Activated CD4-positive, CD25-positive, alpha-beta regulatory T cell (primary cell): ENCODE measurements around the gene GNG3.
"Not testable (repeated sequence)": the region's sequence is repeated elsewhere in the genome, so short reads cannot be mapped to it uniquely, and the experiment has no call there.

Experiments
- DNase-seq, 4 experiments: peaks; one replicate each; lab custom pipeline; 2025; lab: John Stamatoyannopoulos, UW

Gene GNG3

GRCh38 chr11:62687508-62688396, 19.7 kb upstream of the GNG3 start:
- DNase-seq: no peak

DNA sequence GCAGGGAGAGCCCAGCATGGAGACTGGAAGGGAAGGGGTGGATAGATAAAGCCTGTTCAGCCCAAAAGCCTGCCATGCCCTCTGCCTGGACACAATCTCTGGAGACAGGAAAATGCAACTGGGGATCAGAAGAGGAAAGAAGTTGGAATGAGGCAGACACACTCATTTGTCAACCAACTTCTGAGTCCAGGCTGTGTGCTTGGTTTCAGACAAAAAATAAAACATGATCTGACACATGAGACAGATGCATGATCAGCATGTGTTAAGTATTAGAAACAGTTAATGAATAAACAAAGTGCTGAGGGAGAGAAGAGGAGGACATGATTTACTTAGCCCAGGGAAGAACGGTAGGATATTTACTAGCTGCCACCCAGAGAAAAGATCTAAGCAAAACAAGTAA, 19.0 kb upstream of the GNG3 start:
- no peak for DNase-seq

DNA sequence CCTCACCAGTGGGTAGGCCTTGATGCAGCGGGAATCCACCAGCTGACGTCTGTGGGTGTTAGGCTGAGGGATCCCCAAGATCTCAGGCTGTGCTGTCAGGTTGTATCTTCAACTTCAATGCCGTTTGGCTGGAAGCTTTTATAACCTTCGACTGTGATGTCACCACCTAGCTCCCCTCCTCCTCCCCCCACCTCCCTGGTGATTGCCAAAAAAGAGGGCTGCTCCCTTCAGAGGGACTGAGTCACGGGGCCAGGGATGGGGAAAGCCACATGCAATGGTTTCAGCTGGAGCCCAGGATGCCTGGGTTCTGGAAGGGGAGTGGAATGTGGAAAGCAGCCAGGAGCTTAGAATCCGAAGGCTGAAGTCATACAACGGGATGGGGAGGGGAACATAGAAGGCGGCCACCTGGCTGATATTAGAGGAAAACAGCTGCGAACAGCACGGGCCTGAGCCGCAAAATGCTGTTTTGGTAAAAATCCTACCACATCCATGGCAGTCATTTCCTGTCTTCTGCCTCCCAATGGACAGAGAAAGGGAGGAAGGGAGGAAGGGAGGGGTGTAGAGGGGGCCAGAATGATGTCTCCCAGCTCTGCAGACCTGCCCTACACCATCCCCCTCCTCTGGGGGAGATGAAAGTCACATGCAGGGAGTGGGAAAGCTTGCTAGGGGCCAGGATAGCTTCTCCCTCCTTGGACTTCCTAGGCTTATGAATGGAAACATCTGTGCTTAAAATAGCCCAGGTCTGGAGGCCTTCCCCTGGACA, 17.9 kb upstream of the GNG3 start, which contains the start of gene LRRN4CL:
Gene LRRN4CL, minus strand, starts transcription at position 110 of the 763 bp plus-strand sequence. CDS start 1,022 bp downstream, outside the sequence.
- DNase-seq: no peak

- DNase-seq: not testable (repeated sequence)
Measured at GRCh38 chr11:62693624-62694023, 13.9 kb upstream of the GNG3 start.

- peak; percentile 52 to 61 (median 56) for DNase-seq
Measured at GRCh38 chr11:62694455-62695167, 12.9 kb upstream of the GNG3 start.

- DNase-seq: no peak
Measured at GRCh38 chr11:62702246-62702645, 5.2 kb upstream of the GNG3 start.

- not testable (repeated sequence) for DNase-seq
Measured at GRCh38 chr11:62703921-62704320, 3.6 kb upstream of the GNG3 start.

DNA sequence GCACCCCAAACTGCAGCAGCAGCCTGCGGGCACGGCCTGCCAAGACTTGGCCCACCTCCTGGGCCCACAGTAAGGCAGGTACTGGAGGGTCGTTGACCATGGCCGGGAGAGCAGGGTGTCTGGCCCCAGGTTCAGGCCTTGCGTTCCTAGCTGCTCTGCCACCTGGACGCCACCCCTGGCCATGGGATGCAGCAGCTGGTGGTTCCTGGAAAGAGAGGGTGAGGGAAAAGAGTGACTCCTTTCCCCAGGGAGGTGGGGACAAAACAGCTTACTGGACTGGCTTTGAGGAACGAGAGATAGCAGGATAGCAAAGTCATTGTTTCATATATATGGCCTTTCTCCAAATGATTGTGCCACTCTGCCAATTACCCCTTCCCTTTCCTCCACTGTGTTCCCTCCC, 2.1 kb upstream of the GNG3 start:
- DNase-seq: no peak

DNA sequence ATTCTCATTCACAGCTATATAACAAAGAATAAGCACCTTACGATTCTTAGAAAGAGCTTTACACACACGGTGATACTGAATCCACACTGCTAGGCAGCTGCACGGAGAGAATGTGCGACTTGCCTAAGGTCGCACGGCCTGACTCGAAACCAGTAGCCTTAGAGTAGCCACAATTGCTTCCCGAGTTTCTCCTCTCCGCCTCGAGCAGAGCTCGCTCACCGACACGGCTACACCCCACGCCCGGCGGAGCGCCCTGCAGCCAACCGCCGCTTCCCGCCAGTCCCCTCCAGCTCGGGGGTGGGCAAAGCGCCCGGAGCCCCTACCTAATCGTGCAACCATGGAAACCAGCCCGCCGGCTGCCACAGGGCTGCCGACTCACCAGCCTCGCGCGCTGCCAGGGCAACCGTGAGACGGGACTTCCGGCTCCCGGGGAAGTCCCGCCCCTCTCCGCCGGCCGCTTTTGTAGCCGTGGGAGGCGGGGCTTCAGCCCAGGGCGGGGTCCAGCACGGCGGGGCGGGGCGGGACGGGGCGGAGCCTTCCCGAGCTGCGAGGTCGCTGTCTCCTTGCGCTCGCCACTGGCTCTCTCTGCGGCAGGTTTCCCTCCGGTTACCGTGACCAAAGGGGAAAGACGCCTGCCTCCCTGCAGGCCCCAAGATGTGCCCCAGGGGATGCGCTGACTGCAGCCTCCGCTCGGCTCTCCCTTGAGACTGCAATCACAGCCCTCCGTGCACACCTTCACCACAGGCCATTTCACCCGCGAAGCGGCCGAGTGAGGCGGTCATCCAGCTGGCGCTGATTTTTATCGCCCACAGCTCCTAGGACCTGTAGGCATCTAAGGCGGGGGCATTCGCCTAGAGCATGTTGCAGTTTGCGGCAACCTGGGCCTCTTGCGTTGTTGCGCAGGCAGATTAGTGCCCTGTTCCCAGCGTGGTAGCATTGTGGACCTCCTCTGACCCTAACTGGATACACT, 1.3 kb upstream of the GNG3 start:
- DNase-seq: peak; percentile 87 to 92 (median 91)

DNA sequence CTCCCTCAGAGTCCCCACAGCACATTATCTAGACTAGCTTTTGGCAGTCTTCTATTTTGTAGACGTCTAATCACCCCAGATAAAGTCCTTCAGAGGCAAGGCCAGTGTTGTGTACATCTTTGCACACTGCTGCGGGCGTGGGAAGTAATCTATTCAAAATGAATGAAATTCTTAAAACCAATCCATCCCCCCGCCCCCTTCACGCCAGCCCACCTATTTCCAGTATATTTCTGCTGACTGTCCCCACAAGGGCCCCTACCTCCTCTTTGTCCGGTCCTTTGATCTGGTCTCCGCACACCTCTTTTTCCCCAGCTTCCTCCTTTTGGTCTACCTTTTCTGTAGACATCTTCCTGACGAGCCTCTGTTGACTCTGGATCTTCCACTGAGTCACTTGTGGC, 627 bp upstream of the GNG3 start:
- DNase-seq: no peak

DNA sequence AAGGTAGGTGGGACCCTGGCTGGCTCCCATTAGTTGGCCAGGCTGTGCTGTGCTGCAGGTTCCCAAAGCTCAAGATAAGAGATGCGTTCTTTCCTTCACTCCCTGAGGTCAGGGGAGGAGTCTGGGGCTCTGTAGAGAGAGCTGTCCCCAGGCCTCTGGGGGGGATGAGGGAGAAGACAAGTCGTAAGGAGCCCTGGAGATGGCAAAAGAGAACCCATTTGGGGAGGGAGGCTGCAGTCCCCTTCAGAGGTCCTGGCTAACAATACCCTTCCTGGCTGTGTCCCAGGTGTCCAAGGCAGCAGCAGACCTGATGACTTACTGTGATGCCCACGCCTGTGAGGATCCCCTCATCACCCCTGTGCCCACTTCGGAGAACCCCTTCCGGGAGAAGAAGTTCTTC, 916 bp downstream of the GNG3 start:
- no peak for DNase-seq

- peak in 2 of 4 experiments; percentile 21 to 31 for DNase-seq
Measured at GRCh38 chr11:62708793-62709192, 1.3 kb downstream of the GNG3 start.

DNA sequence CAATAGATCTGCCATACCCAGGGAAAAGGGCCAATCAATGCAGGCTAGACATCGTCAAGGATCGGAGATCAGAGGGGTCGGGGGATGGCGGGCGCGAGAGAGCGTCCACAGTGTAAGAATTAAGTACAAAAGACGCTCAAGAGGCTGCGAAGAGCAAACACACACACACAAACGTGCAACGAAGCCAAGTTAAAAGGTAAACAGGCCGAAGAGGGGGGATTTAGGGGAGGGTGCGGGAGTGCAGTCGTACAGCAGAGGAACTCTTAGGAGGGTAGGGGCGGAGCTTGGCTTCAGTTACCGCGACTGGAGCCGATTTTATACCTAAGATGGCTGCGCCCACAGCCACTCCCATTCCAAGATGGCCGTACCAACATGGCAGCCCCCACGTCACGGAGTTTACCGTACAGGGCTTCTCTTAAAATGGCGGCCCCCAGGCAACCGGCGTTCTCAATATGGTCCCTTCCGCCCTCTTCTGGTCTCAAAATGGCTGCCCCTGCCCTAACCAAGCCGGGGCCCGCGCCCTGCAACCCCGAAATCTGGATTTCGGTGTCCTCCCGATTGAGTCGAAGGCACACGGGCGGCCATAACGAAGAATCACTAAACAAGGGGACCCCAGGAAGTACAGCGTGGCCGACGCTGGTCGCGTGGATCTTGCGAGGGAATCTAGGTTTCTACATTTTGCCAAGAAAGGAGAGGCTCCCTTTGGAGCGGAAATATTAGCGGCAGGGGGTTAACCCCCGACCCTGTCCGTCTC, 1.9 kb downstream of the GNG3 start:
- peak; percentile 83 to 93 (median 88) for DNase-seq

GRCh38 chr11:62710001-62710345, 2.5 kb downstream of the GNG3 start:
- no peak for DNase-seq

DNA sequence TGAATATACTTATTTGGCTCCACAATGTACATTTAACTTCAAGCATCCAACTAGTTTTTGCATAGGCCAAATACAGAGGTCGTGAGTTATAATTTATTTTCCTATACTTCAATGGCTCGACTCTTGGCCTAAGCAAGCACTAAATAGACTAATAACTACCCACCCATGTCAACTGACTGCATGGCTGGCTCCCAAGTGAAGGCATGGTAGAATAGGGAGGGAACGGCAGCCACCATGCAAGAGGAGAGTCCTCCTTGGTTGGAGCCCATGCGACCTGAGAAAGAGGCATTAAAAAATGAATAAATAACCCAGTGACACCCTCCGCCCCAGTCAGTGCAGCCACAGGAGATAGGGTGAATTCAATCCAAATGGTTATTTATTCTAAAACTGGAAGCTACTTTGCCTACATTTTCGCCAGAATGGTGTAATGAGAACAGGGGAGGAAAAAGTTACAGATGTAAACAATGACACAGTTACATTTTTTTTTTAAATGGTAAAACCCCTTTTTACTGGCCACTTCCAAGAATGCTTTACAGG, 4.9 kb downstream of the GNG3 start:
- no peak for DNase-seq

DNA sequence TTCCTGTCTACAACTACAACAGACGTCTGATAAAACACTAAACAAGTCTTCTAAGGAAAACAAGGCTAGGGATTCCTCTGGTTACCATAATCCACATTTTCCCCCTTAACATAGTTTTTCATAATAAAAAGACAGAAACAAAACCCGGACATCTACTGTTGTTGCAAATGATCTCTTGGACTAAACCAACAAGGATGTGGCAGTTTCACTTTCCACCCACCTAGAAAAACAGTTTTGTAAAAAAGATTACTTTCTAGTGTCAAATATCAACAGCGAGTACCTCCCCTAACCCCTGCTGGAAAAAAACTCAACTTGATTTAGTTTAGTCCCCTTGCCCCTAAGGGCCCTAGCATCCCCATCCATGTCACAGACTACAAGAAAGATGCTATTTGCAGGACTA, 5.4 kb downstream of the GNG3 start:
- DNase-seq: no peak

GRCh38 chr11:62713343-62713742, 5.9 kb downstream of the GNG3 start:
- DNase-seq: no peak

DNA sequence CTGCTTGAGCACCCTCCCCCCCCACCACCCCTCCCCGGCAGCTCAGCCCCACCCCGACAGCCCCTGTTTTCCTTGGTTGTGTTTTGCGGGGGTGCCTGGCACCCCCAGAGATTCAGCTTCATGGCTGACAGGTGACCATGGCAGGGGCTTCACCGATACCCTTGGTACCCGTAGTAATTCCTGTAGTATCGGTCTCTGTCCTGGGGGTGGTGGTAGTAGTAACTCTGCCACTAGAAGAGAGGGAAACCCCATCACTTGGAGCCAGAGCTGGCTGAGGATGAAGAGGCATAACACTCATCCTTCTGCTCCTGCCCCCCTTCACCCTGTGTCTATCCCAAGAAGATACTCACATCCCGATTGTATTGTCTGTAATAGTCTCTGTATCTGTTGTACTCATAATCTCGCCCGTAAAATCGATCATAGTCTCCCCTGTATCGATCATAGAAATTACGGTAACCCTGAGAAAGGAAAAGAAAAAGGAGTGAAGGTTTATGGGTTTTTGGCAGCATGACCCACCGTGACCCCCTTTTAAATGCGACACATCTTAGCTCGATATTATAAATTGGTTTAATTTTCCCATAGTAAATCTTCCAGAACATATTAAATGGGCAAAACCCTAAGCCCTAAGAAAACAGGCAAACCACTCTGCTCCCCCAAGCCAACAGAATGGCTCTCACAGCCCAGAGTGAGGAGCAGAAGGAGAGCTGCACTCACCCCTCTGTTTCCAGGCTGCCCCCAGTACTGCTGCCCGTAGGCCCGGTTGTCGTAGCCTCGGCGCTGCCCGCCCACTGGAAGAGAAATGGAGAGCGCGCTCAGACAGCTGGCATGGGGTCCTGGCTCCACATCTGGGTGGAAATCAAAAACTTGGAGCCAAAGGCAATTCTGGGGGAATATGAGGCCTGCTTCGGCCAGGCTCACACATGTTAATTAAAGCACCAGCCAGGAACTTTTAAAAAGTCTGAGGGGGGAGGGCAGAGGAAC, 8.0 kb downstream of the GNG3 start:
- no peak for DNase-seq

GRCh38 chr11:62716206-62716605, 8.7 kb downstream of the GNG3 start:
- no peak for DNase-seq
